DND-41 (cell line): ENCODE data around the gene C4BPA.

Source experiments
- CTCF ChIP-seq: IDR thresholded peaks from 2 replicates; pipeline ENCODE4 v1.5.1; 2012; ENCODE audit warnings: borderline replicate concordance, low read length, moderate library complexity, mild to moderate bottlenecking; ENCODE audit not compliant: poor library complexity, severe bottlenecking; ENCODE audit errors: extremely low read depth
- EZH2 ChIP-seq: IDR thresholded peaks from 3 replicates; pipeline ENCODE4 v1.6.1; 2012; ENCODE audit warnings: borderline replicate concordance, low read depth, mild to moderate bottlenecking, moderate library complexity, low read length, inconsistent platforms; ENCODE audit not compliant: severe bottlenecking

DNA sequence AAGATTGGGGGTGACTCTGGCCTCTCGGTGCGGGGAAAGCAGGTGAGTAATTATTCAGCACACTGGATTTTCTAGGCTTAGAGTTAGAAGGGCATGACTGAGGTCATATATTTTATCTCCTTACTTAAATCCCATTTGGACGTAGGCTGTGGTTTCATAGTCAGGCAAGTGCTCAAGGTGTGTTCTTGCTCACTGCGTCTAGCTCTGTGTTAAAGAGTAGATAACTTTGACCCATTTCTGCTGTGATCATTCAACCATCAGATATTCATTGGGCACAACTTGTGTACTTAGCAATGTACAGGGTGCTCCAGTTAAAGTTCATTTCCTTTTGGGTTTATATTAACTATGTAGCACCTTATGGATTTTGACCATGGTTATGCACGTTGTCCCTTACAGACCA is 36.4 kb upstream of the C4BPA start:
- TF ChIP-seq EZH2, result no peak
- no peak for TF ChIP-seq CTCF
